Upper lobe of right lung (tissue), 1 donor: ENCODE measurements around the gene CCDC88C. TPM values are rescaled to one million over a fixed set of nuclear protein-coding genes. Genes with fewer than 3 reads are reported as not detected.

Experiments used
- ATAC-seq: fragments of 200-7000 bp; cut with Tn5 transposase; one replicate; pipeline ENCODE4 v1.9.1; 2020; ENCODE audit warnings: mild to moderate bottlenecking, moderate library complexity
- DNase-seq: peaks from one replicate; pipeline ENCODE4 v3.0.0-alpha.2; 2020
- H3K27ac ChIP-seq: fragments of 200-600 bp; one replicate; pipeline ENCODE4 v1.8.0; 2022
- H3K27me3 ChIP-seq: fragments of 200-600 bp; one replicate; pipeline ENCODE4 v1.8.0; 2022; ENCODE audit warnings: mild to moderate bottlenecking
- H3K36me3 ChIP-seq: fragments of 200-600 bp; one replicate; pipeline ENCODE4 v1.8.0; 2022
- H3K4me1 ChIP-seq: fragments of 200-600 bp; one replicate; pipeline ENCODE4 v1.8.0; 2022
- H3K4me3 ChIP-seq: fragments of 200-600 bp; one replicate; pipeline ENCODE4 v1.8.0; 2022; ENCODE audit warnings: mild to moderate bottlenecking
- H3K9me3 ChIP-seq: fragments of 200-600 bp; one replicate; pipeline ENCODE4 v1.8.0; 2022
- intact Hi-C: fragments of 100-400 bp; cut with DNase I; formaldehyde crosslinking; loops from one replicate; pipeline ENCODE4 v1.11.0; 2022
- total RNA-seq: library from RNA; stranded (reverse); fragmentation: NEBNext Ultra II Directional; extraction: Animal tissue kit (Norgen Biotek cat#: 25700); gene quantifications from one replicate; pipeline ENCODE4 v1.2.1, GENCODE V29; 2021
- TF ChIP-seq, protein P1 (sequence below): fragments of 200-600 bp; IDR thresholded peaks from one replicate; pipeline ENCODE4 v1.8.0; 2022; ENCODE audit warnings: antibody characterized with exemption
- donor health status: DM: no; HTN: yes; CAD: no; lungs with severe emphysema.

The CCDC88C gene
- total RNA-seq, 1 donor from 2014 or later, result 34.1 TPM

DNA sequence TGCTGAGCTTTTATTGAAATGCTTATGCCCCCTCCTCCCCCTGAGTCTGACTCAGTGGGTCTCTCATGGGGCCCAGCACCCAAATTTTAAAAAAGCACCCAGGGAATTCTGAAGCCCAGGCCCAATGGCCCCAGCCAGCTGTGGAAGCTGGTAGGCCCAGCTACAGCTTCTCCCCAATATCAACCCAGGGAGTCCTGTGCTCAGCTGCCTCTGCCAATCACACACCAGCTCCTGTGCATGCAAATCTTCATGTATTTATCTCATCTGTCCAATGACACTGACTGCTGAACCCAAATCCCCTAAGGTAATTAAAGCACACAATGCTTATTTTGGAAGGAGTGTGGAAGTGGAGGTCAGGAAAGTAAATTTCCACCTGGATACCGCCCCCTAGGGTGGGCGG is 76.3 kb downstream of the CCDC88C start:
- no peak overlapping the region for H3K4me3 ChIP-seq
- H3K9me3 ChIP-seq, result no peaks in the 10 kb centered on the region
- H3K27me3 ChIP-seq, result no peaks in the 10 kb centered on the region
- intact Hi-C loops, result no loop called here
- H3K27ac ChIP-seq, result no peak overlapping the region
- ATAC-seq (no peak), DNase-seq (no peak)
- TF ChIP-seq, protein P1, sequence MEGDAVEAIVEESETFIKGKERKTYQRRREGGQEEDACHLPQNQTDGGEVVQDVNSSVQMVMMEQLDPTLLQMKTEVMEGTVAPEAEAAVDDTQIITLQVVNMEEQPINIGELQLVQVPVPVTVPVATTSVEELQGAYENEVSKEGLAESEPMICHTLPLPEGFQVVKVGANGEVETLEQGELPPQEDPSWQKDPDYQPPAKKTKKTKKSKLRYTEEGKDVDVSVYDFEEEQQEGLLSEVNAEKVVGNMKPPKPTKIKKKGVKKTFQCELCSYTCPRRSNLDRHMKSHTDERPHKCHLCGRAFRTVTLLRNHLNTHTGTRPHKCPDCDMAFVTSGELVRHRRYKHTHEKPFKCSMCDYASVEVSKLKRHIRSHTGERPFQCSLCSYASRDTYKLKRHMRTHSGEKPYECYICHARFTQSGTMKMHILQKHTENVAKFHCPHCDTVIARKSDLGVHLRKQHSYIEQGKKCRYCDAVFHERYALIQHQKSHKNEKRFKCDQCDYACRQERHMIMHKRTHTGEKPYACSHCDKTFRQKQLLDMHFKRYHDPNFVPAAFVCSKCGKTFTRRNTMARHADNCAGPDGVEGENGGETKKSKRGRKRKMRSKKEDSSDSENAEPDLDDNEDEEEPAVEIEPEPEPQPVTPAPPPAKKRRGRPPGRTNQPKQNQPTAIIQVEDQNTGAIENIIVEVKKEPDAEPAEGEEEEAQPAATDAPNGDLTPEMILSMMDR, result no peak
- peaks cover 15% of the 10 kb centered on the region for H3K36me3 ChIP-seq
- no peaks in the 10 kb centered on the region for H3K4me1 ChIP-seq

GRCh38 chr14:91339671-91340369 is 77.8 kb downstream of the CCDC88C start:
- peak; percentile 45 for DNase-seq
- ATAC-seq, result peak; percentile 53
- intact Hi-C loops, result no loop called here
- Histone ChIP-seq H3K36me3 (peaks cover 15% of the 10 kb centered on the region), H3K9me3 (no peaks in the 10 kb centered on the region), H3K27ac (no peak overlapping the region), H3K27me3 (no peaks in the 10 kb centered on the region), H3K4me1 (no peaks in the 10 kb centered on the region), H3K4me3 (no peak overlapping the region)
- TF ChIP-seq, protein P1, result no peak

DNA sequence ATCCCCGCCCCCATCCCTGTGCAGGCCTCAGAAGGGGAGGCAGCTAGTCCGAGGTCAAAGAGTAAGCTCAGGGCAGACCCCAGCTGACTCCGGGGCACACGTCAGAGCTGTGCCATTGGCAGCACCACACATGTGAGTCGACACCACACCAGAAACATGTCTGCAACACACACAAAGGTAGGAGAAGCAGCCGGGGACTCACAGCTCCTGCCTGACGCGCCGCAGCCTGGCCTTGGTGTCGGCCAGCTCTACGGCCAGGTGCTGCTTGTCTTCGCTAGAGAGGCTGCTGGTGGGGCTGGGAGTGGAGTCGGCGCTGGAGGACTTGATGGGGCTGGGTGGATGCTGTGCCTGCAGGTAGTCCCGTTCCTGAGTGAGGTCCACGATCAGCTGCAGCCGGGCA is 78.5 kb downstream of the CCDC88C start:
- Histone ChIP-seq H3K36me3 (peaks cover 15% of the 10 kb centered on the region), H3K27me3 (no peaks in the 10 kb centered on the region), H3K4me1 (no peaks in the 10 kb centered on the region), H3K27ac (no peak overlapping the region), H3K9me3 (no peaks in the 10 kb centered on the region), H3K4me3 (no peak overlapping the region)
- TF ChIP-seq, protein P1, result no peak
- DNase-seq (no peak), ATAC-seq (no peak)
- intact Hi-C loops, result no loop called here

GRCh38 chr14:91338379-91338778 is 79.2 kb downstream of the CCDC88C start:
- Histone ChIP-seq H3K4me1 (no peaks in the 10 kb centered on the region), H3K27me3 (no peaks in the 10 kb centered on the region), H3K4me3 (no peak overlapping the region), H3K36me3 (peaks cover 15% of the 10 kb centered on the region), H3K9me3 (no peaks in the 10 kb centered on the region), H3K27ac (no peak overlapping the region)
- intact Hi-C loops, result no loop called here
- TF ChIP-seq, protein P1, result no peak
- ATAC-seq (peak; percentile 58), DNase-seq (no peak)

DNA sequence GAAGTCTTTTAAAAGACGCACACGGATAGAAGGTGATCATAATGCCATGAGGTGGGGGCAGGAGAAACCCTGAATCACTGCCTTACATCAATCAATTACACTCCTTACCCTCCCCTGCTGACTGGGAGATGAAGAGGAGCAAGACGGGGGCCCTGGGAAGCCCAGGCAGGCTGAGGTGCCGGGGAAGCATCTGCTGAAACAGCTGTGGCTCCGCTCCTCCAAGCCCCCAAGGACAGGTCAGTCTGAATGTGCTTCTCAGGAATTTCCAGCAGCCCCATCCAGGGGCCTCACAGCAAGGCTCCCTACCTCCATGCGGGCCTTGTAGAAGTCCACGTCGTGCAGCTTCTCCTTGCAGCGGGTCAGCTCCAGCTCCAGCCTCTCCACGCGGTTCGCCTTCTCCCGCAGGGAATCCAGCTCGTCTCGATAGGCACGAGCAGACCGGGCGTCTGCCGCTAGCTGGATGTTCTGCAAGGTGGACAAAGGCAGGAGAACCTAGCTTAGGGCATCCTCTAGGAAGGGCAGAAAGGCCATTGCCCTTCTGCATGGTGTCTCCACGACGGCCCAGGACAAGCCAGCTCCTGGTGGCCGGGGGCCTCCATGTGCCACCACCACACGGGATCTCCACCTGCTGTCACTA is 79.8 kb downstream of the CCDC88C start:
- H3K27me3 ChIP-seq, result no peaks in the 10 kb centered on the region
- H3K9me3 ChIP-seq, result no peaks in the 10 kb centered on the region
- DNase-seq, result no peak
- no peak overlapping the region for H3K4me3 ChIP-seq
- no peak overlapping the region for H3K27ac ChIP-seq
- H3K36me3 ChIP-seq, result peaks cover 15% of the 10 kb centered on the region
- TF ChIP-seq, protein P1, result no peak
- intact Hi-C loops, result no loop called here
- no peak for ATAC-seq
- H3K4me1 ChIP-seq, result peaks cover 4% of the 10 kb centered on the region
